Vagina (tissue), 2 donors: Measurements from ENCODE around the gene DYNC2I2. TPM values are rescaled to one million over a fixed set of nuclear protein-coding genes. Genes with fewer than 3 reads are reported as not detected.
"Not testable (repeated sequence)": the region's sequence is repeated elsewhere in the genome, so short reads cannot be mapped to it uniquely, and the experiment has no call there.

Source experiments
- DNase-seq, 2 donors: peaks; one replicate each; pipeline ENCODE4 v3.0.0-alpha.2; 2017; ENCODE audit errors: extremely low spot score in 2 of 2
- H3K27ac ChIP-seq: fragments of 200-600 bp; sonication (generic); one replicate; pipeline ENCODE4 v1.5.1; 2019
- H3K27me3 ChIP-seq: fragments of 200-600 bp; sonication (generic); one replicate; pipeline ENCODE4 v1.5.1; 2019
- H3K36me3 ChIP-seq, 2 donors: fragments of 200-600 bp; sonication (generic); one replicate each; pipeline ENCODE4 v1.5.1; 2017 to 2019
- H3K4me1 ChIP-seq: fragments of 200-600 bp; sonication (generic); one replicate; pipeline ENCODE4 v1.5.1; 2019
- H3K4me3 ChIP-seq, 2 donors: fragments of 200-600 bp; sonication (generic); 1 replicate in 1 of 2; 2 replicates in 1 of 2; pipeline ENCODE4 v1.5.1; 2016 to 2019
- H3K9me3 ChIP-seq: fragments of 200-600 bp; sonication (generic); one replicate; pipeline ENCODE4 v1.5.1; 2019
- POLR2A ChIP-seq, 2 donors: fragments of 450-650 bp; IDR thresholded peaks; one replicate each; pipeline ENCODE4 v1.6.1; 2017; ENCODE audit warnings: antibody characterized with exemption in 2 of 2, mild to moderate bottlenecking in 2 of 2, moderate library complexity in 2 of 2
- POLR2AphosphoS5 ChIP-seq, 2 donors: sonication (generic); formaldehyde crosslinking; IDR thresholded peaks; one replicate each; pipeline ENCODE4 v1.9.0; 2017; ENCODE audit warnings: antibody characterized with exemption in 2 of 2, mild to moderate bottlenecking in 2 of 2, low read depth in 1 of 2; ENCODE audit not compliant: insufficient read depth in 1 of 2
- intact Hi-C: fragments of 100-400 bp; cut with DNase I; formaldehyde crosslinking; loops from one replicate; pipeline ENCODE4 v1.15.1; 2023
- total RNA-seq: library from RNA; depleted of rRNA; stranded (reverse); fragments of >200 nt; gene quantifications from one replicate; pipeline ENCODE4 v1.2.3, GENCODE V29; 2016
- TF ChIP-seq, protein P1 (sequence below), 3 experiments: fragments of 450-650 bp in 2 of 3; fragments of 200-600 bp in 1 of 3; sonication (generic) in 1 of 3; IDR thresholded peaks; one replicate each; pipeline ENCODE4 v1.5.1; 2017 to 2019; ENCODE audit warnings: antibody characterized with exemption in 3 of 3, mild to moderate bottlenecking in 2 of 3, moderate library complexity in 2 of 3

DYNC2I2 gene
- total RNA-seq, 1 donor from 2014 or later, result 46.9 TPM

DNA sequence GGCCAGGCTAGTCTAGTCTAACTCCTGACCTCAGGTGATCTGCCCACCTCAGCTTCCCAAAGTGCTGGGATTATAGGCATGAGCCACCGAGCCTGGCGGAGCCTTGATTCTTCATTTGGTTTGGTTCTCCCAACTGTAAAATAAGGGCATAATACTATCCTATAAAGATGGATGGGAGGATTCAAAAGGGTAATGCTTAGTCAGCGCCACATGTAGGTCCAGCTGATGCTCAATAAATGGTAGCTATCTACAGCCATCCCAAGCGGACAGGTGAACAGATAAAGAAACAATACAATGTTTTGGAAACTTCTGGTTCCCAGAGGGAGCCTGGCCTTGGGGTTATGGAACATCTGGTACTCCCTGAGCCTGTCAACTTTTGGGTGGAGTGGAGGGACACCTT is 18.7 kb upstream of the DYNC2I2 start:
- intact Hi-C loops, result no loop called here
- no peak overlapping the region for H3K27ac ChIP-seq
- no peak for TF ChIP-seq POLR2AphosphoS5 (IDR thresholded peaks at IDR 0.05; ENCODE audit: insufficient read depth in 1 of 2, low read depth in 1 of 2)
- TF ChIP-seq, protein P1, sequence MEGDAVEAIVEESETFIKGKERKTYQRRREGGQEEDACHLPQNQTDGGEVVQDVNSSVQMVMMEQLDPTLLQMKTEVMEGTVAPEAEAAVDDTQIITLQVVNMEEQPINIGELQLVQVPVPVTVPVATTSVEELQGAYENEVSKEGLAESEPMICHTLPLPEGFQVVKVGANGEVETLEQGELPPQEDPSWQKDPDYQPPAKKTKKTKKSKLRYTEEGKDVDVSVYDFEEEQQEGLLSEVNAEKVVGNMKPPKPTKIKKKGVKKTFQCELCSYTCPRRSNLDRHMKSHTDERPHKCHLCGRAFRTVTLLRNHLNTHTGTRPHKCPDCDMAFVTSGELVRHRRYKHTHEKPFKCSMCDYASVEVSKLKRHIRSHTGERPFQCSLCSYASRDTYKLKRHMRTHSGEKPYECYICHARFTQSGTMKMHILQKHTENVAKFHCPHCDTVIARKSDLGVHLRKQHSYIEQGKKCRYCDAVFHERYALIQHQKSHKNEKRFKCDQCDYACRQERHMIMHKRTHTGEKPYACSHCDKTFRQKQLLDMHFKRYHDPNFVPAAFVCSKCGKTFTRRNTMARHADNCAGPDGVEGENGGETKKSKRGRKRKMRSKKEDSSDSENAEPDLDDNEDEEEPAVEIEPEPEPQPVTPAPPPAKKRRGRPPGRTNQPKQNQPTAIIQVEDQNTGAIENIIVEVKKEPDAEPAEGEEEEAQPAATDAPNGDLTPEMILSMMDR (IDR thresholded peaks at IDR 0.05), result no peak
- no peak for TF ChIP-seq POLR2A (IDR thresholded peaks at IDR 0.05)
- no peak overlapping the region for H3K4me3 ChIP-seq
- no peaks in the 10 kb centered on the region for H3K4me1 ChIP-seq
- no peaks in the 10 kb centered on the region for H3K9me3 ChIP-seq
- no peak for DNase-seq
- H3K36me3 ChIP-seq, result no peaks in the 10 kb centered on the region
- no peaks in the 10 kb centered on the region for H3K27me3 ChIP-seq

DNA sequence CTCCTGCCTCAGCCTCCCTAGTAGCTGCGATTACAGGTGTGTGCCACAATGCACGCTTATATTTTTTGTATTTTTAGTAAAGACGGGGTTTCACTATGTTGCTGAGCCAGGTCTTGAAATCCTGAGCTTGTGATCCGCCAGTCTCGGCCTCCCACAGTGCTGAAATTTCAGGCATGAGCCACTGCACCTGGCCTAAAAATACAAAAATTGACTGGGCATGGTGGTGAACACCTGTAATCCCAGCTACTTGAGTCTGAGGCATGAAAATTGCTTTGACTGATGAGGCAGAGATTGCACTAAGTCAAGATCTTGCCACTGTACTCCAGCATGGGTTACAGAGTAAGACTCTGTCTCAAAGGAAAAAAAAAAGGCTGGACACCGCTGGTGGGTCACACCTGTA is 13.1 kb upstream of the DYNC2I2 start:
- no peak for DNase-seq
- Histone ChIP-seq H3K9me3 (no peaks in the 10 kb centered on the region), H3K4me1 (no peaks in the 10 kb centered on the region), H3K4me3 (no peak overlapping the region), H3K27me3 (no peaks in the 10 kb centered on the region), H3K27ac (no peak overlapping the region), H3K36me3 (no peaks in the 10 kb centered on the region)
- TF ChIP-seq POLR2AphosphoS5 (IDR thresholded peaks at IDR 0.05; ENCODE audit: insufficient read depth in 1 of 2, low read depth in 1 of 2), result no peak
- no peak for TF ChIP-seq POLR2A (IDR thresholded peaks at IDR 0.05)
- TF ChIP-seq, protein P1 (IDR thresholded peaks at IDR 0.05), result no peak
- intact Hi-C loops, result no loop called here

DNA sequence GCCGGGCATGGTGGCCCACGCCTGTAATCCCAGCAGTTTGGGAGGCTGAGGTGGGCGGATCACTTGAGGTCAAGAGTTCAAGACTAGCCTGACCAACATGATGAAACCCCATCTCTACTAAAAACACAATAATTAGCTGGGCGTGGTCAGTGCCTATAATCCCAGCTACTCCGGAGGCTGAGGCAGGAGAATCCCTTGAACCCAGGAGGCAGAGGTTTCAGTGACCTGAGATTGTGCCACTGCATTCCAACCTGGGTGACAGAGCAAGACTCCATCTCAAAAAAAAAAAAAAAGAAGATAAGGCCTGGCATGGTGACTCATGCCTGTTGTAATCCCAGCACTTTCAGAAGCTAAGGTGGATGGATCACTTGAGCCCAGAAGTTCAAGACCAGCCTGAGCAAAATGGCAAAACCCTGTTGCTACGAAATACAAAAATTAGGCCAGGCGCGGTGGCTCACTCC is 9.9 kb upstream of the DYNC2I2 start:
- H3K4me1 ChIP-seq, H3K36me3 ChIP-seq, H3K9me3 ChIP-seq, intact Hi-C loops, H3K4me3 ChIP-seq, DNase-seq, H3K27me3 ChIP-seq, H3K27ac ChIP-seq: not testable (repeated sequence)

DNA sequence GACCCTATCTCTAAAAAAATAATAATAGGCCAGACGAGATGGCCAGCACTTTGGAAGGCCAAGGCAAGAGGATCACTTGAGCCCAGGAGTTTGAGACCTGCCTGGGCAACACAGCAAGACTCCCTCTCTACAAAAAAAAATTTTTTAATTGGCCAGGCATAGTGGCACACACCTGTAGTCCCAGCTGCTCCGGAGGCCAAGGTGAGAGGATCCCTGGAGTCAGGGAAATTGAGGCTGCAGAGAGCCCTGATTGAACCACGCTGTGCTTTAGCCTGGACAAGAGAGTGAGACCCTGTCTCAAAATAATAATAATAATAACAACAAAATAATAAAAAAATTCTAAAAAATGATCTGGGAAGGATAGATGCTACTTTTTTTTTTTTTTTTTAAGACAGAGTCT is 1.1 kb upstream of the DYNC2I2 start:
- H3K27ac ChIP-seq, result no peak overlapping the region
- no peak overlapping the region for H3K4me3 ChIP-seq
- no peaks in the 10 kb centered on the region for H3K27me3 ChIP-seq
- H3K36me3 ChIP-seq, result no peaks in the 10 kb centered on the region
- intact Hi-C loops, result no loop called here
- no peaks in the 10 kb centered on the region for H3K9me3 ChIP-seq
- peaks cover 8% of the 10 kb centered on the region for H3K4me1 ChIP-seq
- TF ChIP-seq, protein P1 (IDR thresholded peaks at IDR 0.05), result no peak
- TF ChIP-seq POLR2AphosphoS5 (IDR thresholded peaks at IDR 0.05; ENCODE audit: insufficient read depth in 1 of 2, low read depth in 1 of 2) (no peak), POLR2A (IDR thresholded peaks at IDR 0.05) (no peak)
- no peak for DNase-seq

DNA sequence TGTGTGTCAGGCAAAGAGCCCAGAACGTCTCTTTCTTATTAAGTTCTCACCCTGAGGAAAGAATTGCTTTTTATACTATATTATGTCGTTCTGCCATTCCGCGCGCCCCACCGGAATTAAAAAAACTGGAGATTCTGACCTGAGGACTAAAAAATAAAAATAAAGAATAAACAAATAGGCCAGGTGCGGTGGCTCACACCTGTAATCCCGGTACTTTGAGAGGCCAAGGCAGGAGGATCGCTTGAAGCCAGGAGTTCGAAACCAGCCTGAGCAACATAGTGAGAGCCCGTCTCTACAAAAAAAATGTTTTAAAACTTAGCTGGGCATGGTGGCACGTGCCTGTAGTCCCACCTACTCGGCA is 677 bp upstream of the DYNC2I2 start:
- peak overlapping the region; percentile 98 for H3K27ac ChIP-seq
- peak overlapping the region; percentile 72 to 95 for H3K4me3 ChIP-seq
- peaks cover 8% of the 10 kb centered on the region for H3K4me1 ChIP-seq
- H3K36me3 ChIP-seq, result no peaks in the 10 kb centered on the region
- TF ChIP-seq, protein P1 (IDR thresholded peaks at IDR 0.05), result no peak
- TF ChIP-seq POLR2A (IDR thresholded peaks at IDR 0.05) (no peak), POLR2AphosphoS5 (IDR thresholded peaks at IDR 0.05; ENCODE audit: insufficient read depth in 1 of 2, low read depth in 1 of 2) (no peak)
- no peaks in the 10 kb centered on the region for H3K27me3 ChIP-seq
- no peak for DNase-seq
- intact Hi-C loops, result no loop called here
- no peaks in the 10 kb centered on the region for H3K9me3 ChIP-seq

DNA sequence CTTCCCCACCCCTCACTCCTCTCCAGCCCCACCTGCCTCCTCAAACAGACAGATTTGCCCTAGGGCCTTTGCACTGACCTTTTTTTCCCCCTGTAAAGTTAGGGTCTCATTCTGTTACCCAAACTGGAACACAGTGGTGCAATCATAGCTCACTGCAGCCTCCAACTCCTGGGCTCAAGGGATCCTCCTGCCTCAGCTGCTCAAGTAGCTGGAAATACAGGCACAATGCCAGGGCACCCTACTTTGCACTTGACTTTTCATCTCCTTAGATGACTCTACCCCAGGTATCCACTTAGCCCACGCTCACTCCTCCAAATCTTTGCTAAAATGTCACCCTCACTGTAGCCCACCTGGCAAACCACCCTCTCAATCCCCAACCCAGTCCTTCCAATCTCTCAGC is 2.2 kb downstream of the DYNC2I2 start:
- H3K27ac ChIP-seq, result no peak overlapping the region
- intact Hi-C loops, result no loop called here
- H3K9me3 ChIP-seq, result no peaks in the 10 kb centered on the region
- no peaks in the 10 kb centered on the region for H3K36me3 ChIP-seq
- peaks cover 8% of the 10 kb centered on the region for H3K4me1 ChIP-seq
- no peak for DNase-seq
- TF ChIP-seq, protein P1 (IDR thresholded peaks at IDR 0.05), result no peak
- TF ChIP-seq POLR2AphosphoS5 (IDR thresholded peaks at IDR 0.05; ENCODE audit: insufficient read depth in 1 of 2, low read depth in 1 of 2) (no peak), POLR2A (IDR thresholded peaks at IDR 0.05) (no peak)
- H3K4me3 ChIP-seq, result no peak overlapping the region
- H3K27me3 ChIP-seq, result no peaks in the 10 kb centered on the region
